Natural killer cell treated with Interleukin-12 subunit alpha and Interleukin-12 subunit beta and Interleukin-15 and Interleukin-18, amount 100 ng/mL, for 72 hours (primary cell): Measurements from ENCODE around the gene TNFRSF1A. TPM values are rescaled to one million over a fixed set of nuclear protein-coding genes. Genes with fewer than 3 reads are reported as not detected.

ENCODE experiments used
- ATAC-seq, 2 donors: fragments of 150-1000 bp; cut with Tn5 transposase in 1 of 2; sonication (Bioruptor Pico), chemical (Tn5 transposase) in 1 of 2; 2 replicates each; pipeline ENCODE4 v1.10.0; 2021
- DNase-seq: peaks from one replicate; pipeline ENCODE4 v3.0.0; 2022; ENCODE audit warnings: low spot score
- H3K27ac Mint-ChIP-seq, 2 donors: 1 replicate in 1 of 2; 2 replicates in 1 of 2; pipeline ENCODE4 v1.8.0; 2022; ENCODE audit warnings: mixed read lengths in 2 of 2, mild to moderate bottlenecking in 1 of 2, moderate library complexity in 1 of 2
- H3K27me3 Mint-ChIP-seq, 2 donors: 1 replicate in 1 of 2; 2 replicates in 1 of 2; pipeline ENCODE4 v1.8.0; 2022; ENCODE audit warnings: mixed read lengths in 2 of 2
- H3K36me3 Mint-ChIP-seq: one replicate; pipeline ENCODE4 v1.8.0; 2022; ENCODE audit warnings: mixed read lengths
- H3K4me1 Mint-ChIP-seq, 2 donors: 1 replicate in 1 of 2; 2 replicates in 1 of 2; pipeline ENCODE4 v1.8.0; 2022; ENCODE audit warnings: low read depth in 2 of 2, mixed read lengths in 2 of 2, mild to moderate bottlenecking in 1 of 2
- H3K4me3 Mint-ChIP-seq: one replicate; pipeline ENCODE4 v1.8.0; 2022; ENCODE audit warnings: mixed read lengths
- H3K9me3 Mint-ChIP-seq: 2 replicates; pipeline ENCODE4 v1.8.0; 2022; ENCODE audit warnings: mixed read lengths
- total RNA-seq, 2 donors: library from RNA; stranded (reverse); gene quantifications; one replicate each; pipeline ENCODE4 v1.2.3, GENCODE V29; 2022

Gene TNFRSF1A
- total RNA-seq, 2 donors from 2014 or later = 83.2 to 102 TPM

- no peak for DNase-seq
- H3K4me3 Mint-ChIP-seq = no peak overlapping the region
- peak; percentile 34 to 75 for ATAC-seq
- H3K27me3 Mint-ChIP-seq = peaks cover 8 to 9% of the 10 kb centered on the region in 2 donors
- no peaks in the 10 kb centered on the region for H3K9me3 Mint-ChIP-seq
- peak overlapping the region in 1 of 2 donors; percentile 36 for H3K27ac Mint-ChIP-seq
- no peaks in the 10 kb centered on the region for H3K36me3 Mint-ChIP-seq
- H3K4me1 Mint-ChIP-seq = peaks cover 7% of the 10 kb centered on the region in 2 donors
Observed at GRCh38 chr12:6312529-6313325, 29.1 kb downstream of the TNFRSF1A start.

GRCh38 chr12:6311822-6312528, 29.9 kb downstream of the TNFRSF1A start:
- DNase-seq = no peak
- Mint-ChIP-seq H3K4me3 (no peak overlapping the region), H3K27ac (no peak overlapping the region), H3K27me3 (peaks cover 8 to 9% of the 10 kb centered on the region in 2 donors), H3K9me3 (no peaks in the 10 kb centered on the region), H3K36me3 (no peaks in the 10 kb centered on the region), H3K4me1 (peaks cover 5% of the 10 kb centered on the region in 2 donors)
- ATAC-seq = no peak

GRCh38 chr12:6310771-6311610, 30.9 kb downstream of the TNFRSF1A start:
- Mint-ChIP-seq H3K9me3 (no peaks in the 10 kb centered on the region), H3K27me3 (peaks cover 8 to 9% of the 10 kb centered on the region in 2 donors), H3K4me3 (no peak overlapping the region), H3K4me1 (peaks cover 5% of the 10 kb centered on the region in 2 donors), H3K36me3 (no peaks in the 10 kb centered on the region), H3K27ac (no peak overlapping the region)
- ATAC-seq (no peak), DNase-seq (no peak)

GRCh38 chr12:6307529-6307928, 34.3 kb downstream of the TNFRSF1A start:
- ATAC-seq (no peak), DNase-seq (no peak)
- H3K9me3 Mint-ChIP-seq = no peaks in the 10 kb centered on the region
- H3K36me3 Mint-ChIP-seq = no peaks in the 10 kb centered on the region
- H3K4me3 Mint-ChIP-seq = no peak overlapping the region
- peaks cover 16 to 18% of the 10 kb centered on the region in 2 donors for H3K27me3 Mint-ChIP-seq
- H3K27ac Mint-ChIP-seq = no peak overlapping the region
- peaks cover 0 to under 1% of the 10 kb centered on the region in 2 donors for H3K4me1 Mint-ChIP-seq

GRCh38 chr12:6306599-6307220, 35.2 kb downstream of the TNFRSF1A start:
- Mint-ChIP-seq H3K9me3 (no peaks in the 10 kb centered on the region), H3K27ac (no peak overlapping the region), H3K36me3 (no peaks in the 10 kb centered on the region), H3K4me1 (no peaks in the 10 kb centered on the region), H3K27me3 (peaks cover 16 to 18% of the 10 kb centered on the region in 2 donors), H3K4me3 (no peak overlapping the region)
- no peak for ATAC-seq
- no peak for DNase-seq

- Mint-ChIP-seq H3K27ac (no peak overlapping the region), H3K27me3 (peaks cover 16% of the 10 kb centered on the region in 2 donors), H3K4me1 (no peaks in the 10 kb centered on the region), H3K9me3 (no peaks in the 10 kb centered on the region), H3K36me3 (no peaks in the 10 kb centered on the region), H3K4me3 (no peak overlapping the region)
- ATAC-seq (no peak), DNase-seq (no peak)
Observed at GRCh38 chr12:6306151-6306550, 35.7 kb downstream of the TNFRSF1A start.

- Mint-ChIP-seq H3K27ac (no peak overlapping the region), H3K27me3 (peaks cover 13 to 15% of the 10 kb centered on the region in 2 donors), H3K36me3 (no peaks in the 10 kb centered on the region), H3K4me1 (no peaks in the 10 kb centered on the region), H3K4me3 (no peak overlapping the region), H3K9me3 (no peaks in the 10 kb centered on the region)
- no peak for ATAC-seq
- DNase-seq = no peak
Observed at GRCh38 chr12:6303071-6303470, 38.8 kb downstream of the TNFRSF1A start.

- Mint-ChIP-seq H3K9me3 (no peaks in the 10 kb centered on the region), H3K4me3 (no peak overlapping the region), H3K27me3 (peaks cover 13 to 15% of the 10 kb centered on the region in 2 donors), H3K4me1 (no peaks in the 10 kb centered on the region), H3K27ac (no peak overlapping the region), H3K36me3 (no peaks in the 10 kb centered on the region)
- ATAC-seq = no peak
- no peak for DNase-seq
Observed at GRCh38 chr12:6302621-6303020, 39.3 kb downstream of the TNFRSF1A start.

- Mint-ChIP-seq H3K36me3 (no peaks in the 10 kb centered on the region), H3K27ac (no peak overlapping the region), H3K4me1 (no peaks in the 10 kb centered on the region)
Observed at GRCh38 chr12:6301721-6302120, 40.2 kb downstream of the TNFRSF1A start.

GRCh38 chr12:6297170-6297569, 44.7 kb downstream of the TNFRSF1A start:
- H3K4me1 Mint-ChIP-seq = no peaks in the 10 kb centered on the region
- H3K36me3 Mint-ChIP-seq = no peaks in the 10 kb centered on the region
- no peak for DNase-seq

More at GRCh38 chr12:6301721-6302120, 40.2 kb downstream of the TNFRSF1A start:
- no peaks in the 10 kb centered on the region for H3K9me3 Mint-ChIP-seq
- H3K4me3 Mint-ChIP-seq = no peak overlapping the region
- no peak for ATAC-seq
- H3K27me3 Mint-ChIP-seq = peaks cover 15 to 16% of the 10 kb centered on the region in 2 donors
- DNase-seq = no peak

GRCh38 chr12:6295094-6295811, 46.6 kb downstream of the TNFRSF1A start:
- Mint-ChIP-seq H3K36me3 (no peaks in the 10 kb centered on the region), H3K4me1 (no peaks in the 10 kb centered on the region), H3K4me3 (no peak overlapping the region), H3K9me3 (no peaks in the 10 kb centered on the region), H3K27ac (no peak overlapping the region), H3K27me3 (peaks cover 3 to 6% of the 10 kb centered on the region in 2 donors)
- ATAC-seq = no peak
- DNase-seq = no peak

More at GRCh38 chr12:6297170-6297569, 44.7 kb downstream of the TNFRSF1A start:
- no peak overlapping the region for H3K27ac Mint-ChIP-seq
- no peaks in the 10 kb centered on the region for H3K9me3 Mint-ChIP-seq
- no peak overlapping the region for H3K4me3 Mint-ChIP-seq
- H3K27me3 Mint-ChIP-seq = peaks cover 8 to 9% of the 10 kb centered on the region in 2 donors
- ATAC-seq = no peak

- Mint-ChIP-seq H3K27me3 (peaks cover 0 to 6% of the 10 kb centered on the region in 2 donors), H3K27ac (no peak overlapping the region), H3K4me1 (no peaks in the 10 kb centered on the region), H3K9me3 (no peaks in the 10 kb centered on the region), H3K4me3 (no peak overlapping the region), H3K36me3 (no peaks in the 10 kb centered on the region)
- DNase-seq = no peak
- no peak for ATAC-seq
Observed at GRCh38 chr12:6294156-6295093, 47.5 kb downstream of the TNFRSF1A start.
